NCI-H460 (cell line): ENCODE data around the gene SVOP. TPM values are rescaled to one million over a fixed set of nuclear protein-coding genes. Genes with fewer than 3 reads are reported as not detected.
A peak's percentile ranks its signal among the peaks of the same experiment; 100 is the strongest.
"Not testable (repeated sequence)": the region's sequence is repeated elsewhere in the genome, so short reads cannot be mapped to it uniquely, and the experiment has no call there.

Experiments used
- DNase-seq: peaks from one replicate; pipeline ENCODE4 v3.0.0-alpha.2; 2016; ENCODE audit warnings: low read depth; ENCODE audit errors: extremely low read depth
- total RNA-seq: library from RNA; depleted of rRNA; stranded (reverse); fragments of >200 nt; shearing (Covaris generic); gene quantifications from 2 replicates; pipeline ENCODE4 v1.2.3, GENCODE V29; 2014

SVOP gene
- total RNA-seq, 1 experiment from 2014 or later: not detected

- DNase-seq: no peak
Observed at GRCh38 chr12:108896817-108897216, 124.1 kb downstream of the SVOP start.

- no peak for DNase-seq
Observed at GRCh38 chr12:108896336-108896735, 124.5 kb downstream of the SVOP start.

GRCh38 chr12:108895220-108895802 lies 125.6 kb downstream of the SVOP start:
- no peak for DNase-seq

- peak; percentile 12 for DNase-seq
Observed at GRCh38 chr12:108890208-108890607, 130.7 kb downstream of the SVOP start.

GRCh38 chr12:108888031-108888430 lies 132.8 kb downstream of the SVOP start:
- DNase-seq: no peak

- no peak for DNase-seq
Observed at GRCh38 chr12:108886873-108887629, 133.8 kb downstream of the SVOP start.

- DNase-seq: peak; percentile 24
Observed at GRCh38 chr12:108884116-108885012, 136.5 kb downstream of the SVOP start.

GRCh38 chr12:108881953-108882352 lies 138.9 kb downstream of the SVOP start:
- no peak for DNase-seq

- DNase-seq: no peak
Observed at GRCh38 chr12:108879615-108880254, 141.1 kb downstream of the SVOP start, which contains the start of gene DAO. DAO (plus strand) TSS chr12:108880092; CDS start chr12:108885007, 4,915 bp downstream.

GRCh38 chr12:108876550-108876949 lies 144.3 kb downstream of the SVOP start:
- no peak for DNase-seq

GRCh38 chr12:108875682-108876361 lies 145.0 kb downstream of the SVOP start:
- DNase-seq: no peak

- no peak for DNase-seq
Observed at GRCh38 chr12:108875280-108875679, 145.6 kb downstream of the SVOP start.

- no peak for DNase-seq
Observed at GRCh38 chr12:108868781-108869180, 152.1 kb downstream of the SVOP start.

- not testable (repeated sequence) for DNase-seq
Observed at GRCh38 chr12:108866083-108866482, 154.8 kb downstream of the SVOP start.

GRCh38 chr12:108865169-108865568 lies 155.7 kb downstream of the SVOP start:
- DNase-seq: no peak

GRCh38 chr12:108862588-108862959 lies 158.3 kb downstream of the SVOP start:
- no peak for DNase-seq

GRCh38 chr12:108861878-108862587 lies 158.8 kb downstream of the SVOP start:
- DNase-seq: no peak

- DNase-seq: no peak
Observed at GRCh38 chr12:108860443-108860842, 160.4 kb downstream of the SVOP start.

- DNase-seq: no peak
Observed at GRCh38 chr12:108859923-108860291, 161.0 kb downstream of the SVOP start.
